IPS-20b (cell line): ENCODE measurements around the gene DEGS2.

Source experiments
- H3K27ac ChIP-seq: one replicate; pipeline ENCODE4 v1.5.1; 2013; ENCODE audit warnings: low read length
- H3K27me3 ChIP-seq: 2 replicates; pipeline ENCODE4 v1.6.1; 2013; ENCODE audit warnings: mild to moderate bottlenecking, low read length, inconsistent platforms; ENCODE audit not compliant: insufficient read depth
- H3K36me3 ChIP-seq: 2 replicates; pipeline ENCODE4 v1.6.1; 2013; ENCODE audit warnings: low read depth, mild to moderate bottlenecking, inconsistent platforms, low read length, moderate library complexity; ENCODE audit not compliant: insufficient read depth
- H3K4me1 ChIP-seq: 2 replicates; pipeline ENCODE4 v1.6.1; 2013; ENCODE audit warnings: mild to moderate bottlenecking, control low read depth, inconsistent platforms, low read length, moderate library complexity; ENCODE audit not compliant: insufficient read depth
- H3K4me3 ChIP-seq: 2 replicates; pipeline ENCODE4 v1.5.1; 2013; ENCODE audit warnings: mild to moderate bottlenecking, low read length, inconsistent platforms
- H3K9ac ChIP-seq: 2 replicates; pipeline ENCODE4 v1.6.1; 2013; ENCODE audit warnings: low read depth, mild to moderate bottlenecking, inconsistent platforms, low read length, moderate library complexity
- H3K9me3 ChIP-seq: 2 replicates; pipeline ENCODE4 v1.6.1; 2013; ENCODE audit warnings: mild to moderate bottlenecking, low read depth, low read length, inconsistent platforms; ENCODE audit not compliant: insufficient read depth

Gene DEGS2

GRCh38 chr14:100138082-100138787 lies 21.2 kb downstream of the DEGS2 start:
- H3K9me3 ChIP-seq = no peaks in the 10 kb centered on the region
- H3K27me3 ChIP-seq = no peaks in the 10 kb centered on the region
- H3K27ac ChIP-seq = no peak overlapping the region
- H3K9ac ChIP-seq = no peak overlapping the region
- H3K4me3 ChIP-seq = no peak overlapping the region
- H3K36me3 ChIP-seq = peaks cover 4% of the 10 kb centered on the region
- H3K4me1 ChIP-seq = peaks cover 3% of the 10 kb centered on the region; the same call in 1 of the 2 replicates

DNA sequence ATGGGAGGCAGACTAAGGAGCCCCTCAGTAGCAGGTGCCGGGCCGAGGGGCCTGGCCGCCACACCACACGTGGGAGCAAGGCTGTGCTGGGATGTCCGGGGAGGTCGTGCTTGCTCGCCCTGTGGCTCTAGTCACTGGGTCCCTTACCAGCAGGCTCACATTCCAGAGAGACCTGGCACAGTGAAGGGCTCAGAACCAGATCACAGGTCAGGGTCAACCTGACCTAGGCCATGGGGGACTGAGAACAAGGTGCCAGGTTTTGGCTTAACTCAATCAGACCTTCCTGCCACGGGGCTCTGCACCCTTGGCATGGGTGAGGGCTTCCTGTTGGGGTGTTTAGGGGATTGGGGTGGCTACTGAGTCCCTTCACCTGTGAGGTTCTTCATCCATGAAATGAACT lies 22.3 kb downstream of the DEGS2 start:
- H3K36me3 ChIP-seq = peaks cover 4% of the 10 kb centered on the region
- H3K4me3 ChIP-seq = no peak overlapping the region
- H3K27me3 ChIP-seq = no peaks in the 10 kb centered on the region
- H3K9ac ChIP-seq = no peak overlapping the region
- no peaks in the 10 kb centered on the region for H3K9me3 ChIP-seq
- no peak overlapping the region for H3K27ac ChIP-seq
- H3K4me1 ChIP-seq = peaks cover 3% of the 10 kb centered on the region; the same call in 1 of the 2 replicates

DNA sequence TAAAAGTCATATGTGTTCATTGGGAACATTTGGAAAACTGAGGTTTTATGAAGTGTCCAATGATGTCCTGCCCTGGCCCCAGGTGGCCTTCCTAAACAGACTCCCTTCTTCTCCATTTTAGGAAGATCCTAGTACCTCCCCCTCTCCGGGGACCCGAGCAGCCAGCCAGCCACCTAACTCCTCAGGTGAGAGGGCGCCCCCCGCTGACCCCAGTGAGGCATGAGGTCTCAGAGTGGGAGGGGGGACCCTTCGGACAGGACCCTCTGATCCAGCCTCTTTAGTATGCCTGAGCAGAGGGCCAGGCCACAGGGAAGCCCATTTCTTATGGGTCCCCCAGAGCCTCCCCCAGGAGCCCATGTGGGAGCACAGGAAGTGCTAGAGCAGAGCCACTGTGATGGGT lies 23.7 kb downstream of the DEGS2 start:
- H3K27ac ChIP-seq = no peak overlapping the region

DNA sequence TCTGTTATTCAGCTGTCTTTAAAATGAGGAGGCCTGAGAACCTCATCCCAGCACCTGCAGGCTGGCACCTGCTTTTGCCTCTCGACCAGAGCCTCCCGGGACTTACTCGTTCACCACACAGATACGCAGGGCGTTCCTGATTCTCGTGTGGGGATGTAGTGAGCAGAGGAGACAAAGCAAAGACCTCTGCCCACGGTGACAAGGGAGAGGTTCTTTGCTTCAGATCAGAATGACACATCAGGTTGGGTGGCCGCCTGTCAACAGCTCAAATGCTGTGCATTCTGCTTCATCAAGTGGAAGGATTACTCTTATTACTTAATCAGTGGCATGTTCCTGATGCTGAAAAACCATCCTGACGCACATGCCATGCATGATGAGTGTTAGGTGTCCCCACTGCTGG lies 24.4 kb downstream of the DEGS2 start:
- no peaks in the 10 kb centered on the region; the same call in 1 of the 2 replicates for H3K4me1 ChIP-seq

More for the DNA sequence above, 23.7 kb downstream of the DEGS2 start:
- peaks cover 4% of the 10 kb centered on the region for H3K36me3 ChIP-seq
- H3K4me1 ChIP-seq = peaks cover 3% of the 10 kb centered on the region; the same call in 1 of the 2 replicates
- H3K9ac ChIP-seq = no peak overlapping the region
- H3K9me3 ChIP-seq = no peaks in the 10 kb centered on the region
- no peaks in the 10 kb centered on the region for H3K27me3 ChIP-seq
- no peak overlapping the region for H3K4me3 ChIP-seq

GRCh38 chr14:100134586-100134985 lies 24.9 kb downstream of the DEGS2 start:
- Histone ChIP-seq H3K9ac (no peak overlapping the region), H3K36me3 (peaks cover 4% of the 10 kb centered on the region), H3K4me1 (no peaks in the 10 kb centered on the region), H3K9me3 (no peaks in the 10 kb centered on the region), H3K4me3 (no peak overlapping the region), H3K27ac (no peak overlapping the region), H3K27me3 (no peaks in the 10 kb centered on the region)

More for the DNA sequence above, 24.4 kb downstream of the DEGS2 start:
- H3K9ac ChIP-seq = no peak overlapping the region
- no peaks in the 10 kb centered on the region for H3K27me3 ChIP-seq
- H3K4me3 ChIP-seq = no peak overlapping the region
- peaks cover 4% of the 10 kb centered on the region for H3K36me3 ChIP-seq
- H3K27ac ChIP-seq = no peak overlapping the region
- H3K9me3 ChIP-seq = no peaks in the 10 kb centered on the region

DNA sequence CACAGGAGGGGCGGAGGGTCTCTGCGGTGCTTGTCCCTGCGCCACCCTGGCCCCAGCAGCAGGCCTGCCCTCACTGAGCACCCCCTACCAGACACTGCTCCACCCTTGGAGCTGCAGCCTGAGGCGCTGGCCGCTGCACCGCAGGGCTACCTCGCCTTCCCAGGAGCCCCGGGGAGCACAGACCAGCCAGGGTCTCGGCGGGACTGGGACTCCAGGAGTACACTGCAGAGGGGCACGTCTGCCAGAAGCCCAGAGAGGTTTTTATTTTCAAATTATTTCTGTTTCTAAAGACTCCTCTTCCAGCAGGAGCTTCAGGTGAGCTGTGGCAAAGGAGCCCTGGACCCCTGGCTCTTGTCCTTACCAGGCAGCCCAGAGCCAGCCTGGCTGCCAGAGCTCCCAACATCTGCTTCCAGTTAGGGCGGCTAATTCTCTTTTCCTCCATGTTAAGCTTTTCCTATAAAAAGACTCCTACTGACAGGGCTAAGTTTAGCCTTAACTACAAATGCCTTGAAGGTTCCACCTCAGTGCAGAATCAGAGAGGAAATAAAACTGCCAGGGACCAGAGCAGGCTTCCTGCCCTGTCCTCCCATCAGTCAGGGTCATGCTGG lies 26.4 kb downstream of the DEGS2 start:
- Histone ChIP-seq H3K4me1 (no peaks in the 10 kb centered on the region), H3K9me3 (no peaks in the 10 kb centered on the region), H3K27me3 (no peaks in the 10 kb centered on the region), H3K9ac (no peak overlapping the region), H3K4me3 (no peak overlapping the region), H3K27ac (no peak overlapping the region), H3K36me3 (peaks cover 4% of the 10 kb centered on the region; the same call in 1 of the 2 replicates)

GRCh38 chr14:100132161-100132902 lies 27.1 kb downstream of the DEGS2 start:
- Histone ChIP-seq H3K27me3 (no peaks in the 10 kb centered on the region), H3K9me3 (no peaks in the 10 kb centered on the region), H3K27ac (no peak overlapping the region), H3K36me3 (peaks cover 4% of the 10 kb centered on the region), H3K9ac (no peak overlapping the region), H3K4me1 (no peaks in the 10 kb centered on the region), H3K4me3 (no peak overlapping the region)

DNA sequence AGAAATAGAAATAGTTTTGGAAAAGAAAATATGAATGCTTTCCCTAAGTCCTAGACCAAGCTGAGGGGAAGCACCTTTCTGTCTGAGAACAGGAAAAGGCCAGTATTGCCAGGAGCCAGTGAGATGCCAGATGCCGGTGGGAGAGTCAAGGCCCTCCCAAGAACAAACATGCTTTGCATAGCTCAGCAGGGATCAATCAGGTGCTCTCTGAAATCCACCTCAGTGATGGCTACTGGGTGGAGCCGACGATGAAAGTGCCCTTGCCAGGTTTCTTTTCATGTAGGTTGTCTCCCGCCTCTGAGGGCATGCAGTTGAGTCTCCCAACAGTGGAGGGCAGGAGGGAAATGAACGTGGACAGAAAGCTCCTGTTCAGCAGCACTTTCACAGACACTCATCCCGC lies 28.3 kb downstream of the DEGS2 start:
- Histone ChIP-seq H3K9ac (no peak overlapping the region), H3K36me3 (peaks cover 4% of the 10 kb centered on the region), H3K4me3 (no peak overlapping the region), H3K9me3 (no peaks in the 10 kb centered on the region), H3K4me1 (no peaks in the 10 kb centered on the region), H3K27me3 (no peaks in the 10 kb centered on the region), H3K27ac (no peak overlapping the region)

DNA sequence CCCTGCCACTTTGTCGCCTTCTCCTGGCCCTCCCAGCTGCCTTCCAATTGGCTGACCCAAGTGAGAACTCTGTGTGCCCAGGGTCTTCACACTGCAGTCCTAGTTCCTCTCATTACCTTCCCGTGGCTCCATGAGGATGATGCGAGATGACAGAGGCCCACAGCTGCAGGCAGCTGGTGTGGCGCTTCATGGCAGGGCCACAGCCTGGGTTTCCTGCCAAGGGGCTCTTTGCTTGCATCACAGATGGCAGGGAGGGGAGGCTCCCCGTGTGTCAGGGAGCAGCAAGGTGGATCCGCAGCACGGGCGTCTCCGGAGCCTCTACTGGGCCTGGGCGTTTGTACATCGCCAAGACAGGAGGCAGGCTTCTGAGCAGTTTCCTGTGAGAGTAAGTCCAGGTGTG lies 28.9 kb downstream of the DEGS2 start:
- Histone ChIP-seq H3K27ac (no peak overlapping the region), H3K9ac (no peak overlapping the region), H3K27me3 (no peaks in the 10 kb centered on the region), H3K4me3 (no peak overlapping the region), H3K9me3 (no peaks in the 10 kb centered on the region), H3K36me3 (peaks cover 8% of the 10 kb centered on the region), H3K4me1 (no peaks in the 10 kb centered on the region)

- Histone ChIP-seq H3K4me1 (no peaks in the 10 kb centered on the region), H3K27ac (no peak overlapping the region), H3K4me3 (no peak overlapping the region), H3K9me3 (no peaks in the 10 kb centered on the region), H3K27me3 (no peaks in the 10 kb centered on the region), H3K9ac (no peak overlapping the region), H3K36me3 (peaks cover 15% of the 10 kb centered on the region)
These were observed 30.3 kb downstream of the DEGS2 start for GRCh38 chr14:100129161-100129589.

- no peaks in the 10 kb centered on the region for H3K9me3 ChIP-seq
- H3K27me3 ChIP-seq = no peaks in the 10 kb centered on the region
- no peak overlapping the region for H3K27ac ChIP-seq
- peaks cover 11% of the 10 kb centered on the region for H3K36me3 ChIP-seq
- no peak overlapping the region for H3K4me3 ChIP-seq
- H3K9ac ChIP-seq = no peak overlapping the region
- H3K4me1 ChIP-seq = no peaks in the 10 kb centered on the region
These were observed 30.8 kb downstream of the DEGS2 start for GRCh38 chr14:100128688-100129087.
